Stimulated activated CD4-positive, alpha-beta T cell treated with anti-CD3 and anti-CD28 coated beads, Interleukin-15, amount 100 ng/mL, for 1 hour (primary cell): ENCODE measurements around the gene GPSM1.
A peak's percentile ranks its signal among the peaks of the same experiment; 100 is the strongest.

Experiments used
- DNase-seq, 2 donors: peaks; one replicate each; pipeline ENCODE4 v3.0.0-alpha.2; 2020; ENCODE audit warnings: low read depth in 1 of 2, low spot score in 1 of 2

GPSM1 gene

GRCh38 chr9:136303825-136304416, 23.4 kb upstream of the GPSM1 start, which contains the start of gene CCDC187:
Gene CCDC187 (minus strand): TSS chr9:136304094. CDS start chr9:136303830, 264 bp downstream.
- DNase-seq = no peak

- no peak for DNase-seq
Measured at GRCh38 chr9:136304456-136304855, 22.9 kb upstream of the GPSM1 start.

GRCh38 chr9:136304981-136305380, 22.4 kb upstream of the GPSM1 start:
- no peak for DNase-seq

GRCh38 chr9:136305804-136306203, 21.5 kb upstream of the GPSM1 start:
- no peak for DNase-seq

- DNase-seq = no peak
Measured at GRCh38 chr9:136306211-136307208, 20.8 kb upstream of the GPSM1 start.

- DNase-seq = no peak
Measured at GRCh38 chr9:136307215-136307750, 20.1 kb upstream of the GPSM1 start.

- DNase-seq = no peak
Measured at GRCh38 chr9:136308006-136308701, 19.2 kb upstream of the GPSM1 start.

- no peak for DNase-seq
Measured at GRCh38 chr9:136308702-136309053, 18.7 kb upstream of the GPSM1 start.

- DNase-seq = no peak
Measured at GRCh38 chr9:136309101-136309801, 18.1 kb upstream of the GPSM1 start.

- no peak for DNase-seq
Measured at GRCh38 chr9:136309806-136310220, 17.5 kb upstream of the GPSM1 start.

- DNase-seq = no peak
Measured at GRCh38 chr9:136310273-136311030, 16.9 kb upstream of the GPSM1 start.

GRCh38 chr9:136311051-136312008, 16.0 kb upstream of the GPSM1 start:
- no peak for DNase-seq

- no peak for DNase-seq
Measured at GRCh38 chr9:136312009-136312375, 15.3 kb upstream of the GPSM1 start.

- DNase-seq = peak in 1 of 2 donors; percentile 36
Measured at GRCh38 chr9:136312436-136312835, 14.9 kb upstream of the GPSM1 start.

GRCh38 chr9:136313111-136314055, 14.0 kb upstream of the GPSM1 start:
- DNase-seq = no peak

GRCh38 chr9:136314056-136314416, 13.3 kb upstream of the GPSM1 start:
- no peak for DNase-seq

GRCh38 chr9:136314944-136315343, 12.4 kb upstream of the GPSM1 start:
- DNase-seq = no peak

- DNase-seq = no peak
Measured at GRCh38 chr9:136316271-136316751, 11.0 kb upstream of the GPSM1 start.
